GM19452 (cell line): ENCODE data around the gene MICB.
"Not testable (repeated sequence)": the region's sequence is repeated elsewhere in the genome, so short reads cannot be mapped to it uniquely, and the experiment has no call there.

Source experiments
- ATAC-seq: cut with Tn5 transposase; IDR thresholded peaks from one replicate; pipeline ENCODE4 v1.9.1; 2021; ENCODE audit not compliant: unreplicated experiment

Gene MICB

GRCh38 chr6:31498748-31499147 is 803 bp downstream of the MICB start:
- ATAC-seq = no peak

- ATAC-seq = not testable (repeated sequence)
Measured at GRCh38 chr6:31499648-31500047, 1.7 kb downstream of the MICB start.

- no peak for ATAC-seq
Measured at GRCh38 chr6:31502586-31502985, 4.6 kb downstream of the MICB start.

- not testable (repeated sequence) for ATAC-seq
Measured at GRCh38 chr6:31509036-31509435, 11.1 kb downstream of the MICB start.

- ATAC-seq = no peak
Measured at GRCh38 chr6:31510007-31510406, 12.1 kb downstream of the MICB start.

- no peak for ATAC-seq
Measured at GRCh38 chr6:31513456-31514165, 15.7 kb downstream of the MICB start.

- ATAC-seq = no peak
Measured at GRCh38 chr6:31521835-31522234, 23.9 kb downstream of the MICB start.

GRCh38 chr6:31525553-31525931 is 27.6 kb downstream of the MICB start:
- ATAC-seq = no peak

- no peak for ATAC-seq
Measured at GRCh38 chr6:31525932-31526591, 28.1 kb downstream of the MICB start.

- ATAC-seq = no peak
Measured at GRCh38 chr6:31528307-31528777, 30.4 kb downstream of the MICB start.

GRCh38 chr6:31528821-31529328 is 30.9 kb downstream of the MICB start, which contains the start of gene MCCD1:
Gene MCCD1, plus strand, starts transcription at chr6:31528962. Its CDS starts 53 bp downstream, at chr6:31529015.
- ATAC-seq = no peak

- ATAC-seq = no peak
Measured at GRCh38 chr6:31529329-31530150, 31.6 kb downstream of the MICB start.

- no peak for ATAC-seq
Measured at GRCh38 chr6:31530659-31531058, 32.7 kb downstream of the MICB start.

GRCh38 chr6:31531162-31531561 is 33.2 kb downstream of the MICB start:
- no peak for ATAC-seq

- no peak for ATAC-seq
Measured at GRCh38 chr6:31531771-31532643, 34.1 kb downstream of the MICB start.

GRCh38 chr6:31532644-31533454 is 34.9 kb downstream of the MICB start:
- no peak for ATAC-seq

GRCh38 chr6:31533455-31533841 is 35.5 kb downstream of the MICB start:
- ATAC-seq = no peak

- no peak for ATAC-seq
Measured at GRCh38 chr6:31534011-31534410, 36.1 kb downstream of the MICB start.

GRCh38 chr6:31534521-31535040 is 36.6 kb downstream of the MICB start:
- no peak for ATAC-seq
